GF-D8 (cell line): ENCODE measurements around the gene REV3L.
A peak's percentile ranks its signal among the peaks of the same experiment; 100 is the strongest.
"Not testable (repeated sequence)": the region's sequence is repeated elsewhere in the genome, so short reads cannot be mapped to it uniquely, and the experiment has no call there.

Experiments used
- DNase-seq: peaks from one replicate; lab custom pipeline; 2025; lab: John Stamatoyannopoulos, UW

REV3L gene

DNA sequence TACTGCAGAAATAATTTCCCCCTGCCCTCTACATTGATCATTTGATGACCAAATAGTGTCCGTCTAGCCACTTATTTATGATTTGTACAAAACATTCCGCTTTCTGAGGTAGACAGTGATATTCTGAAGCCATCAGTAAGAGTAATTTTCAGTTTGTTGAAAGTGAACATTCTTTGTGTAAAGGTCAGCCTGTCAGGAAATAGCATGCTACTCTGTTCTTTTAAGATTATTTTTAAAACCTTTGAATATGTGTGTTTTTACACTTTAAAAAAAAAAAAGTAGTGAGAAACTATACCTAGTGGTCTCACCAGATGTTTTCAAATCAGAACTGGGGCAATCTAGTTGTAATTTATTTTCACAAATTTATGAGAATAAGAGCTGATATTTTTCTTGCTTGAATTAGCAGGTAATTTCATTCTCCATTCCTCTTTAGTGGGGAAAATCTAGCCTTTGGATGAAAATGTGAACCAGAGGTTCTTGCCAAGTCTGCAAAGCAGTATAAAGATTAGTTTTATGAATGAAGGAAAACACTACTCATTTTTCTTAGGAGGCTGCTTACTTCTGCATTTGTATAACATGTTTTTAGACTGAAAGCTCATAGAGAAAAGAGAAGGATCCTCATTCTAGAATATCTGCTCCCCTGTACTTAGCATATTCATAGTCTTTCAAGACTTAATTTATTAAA lies 12.1 kb upstream of the REV3L start:
- DNase-seq = no peak

DNA sequence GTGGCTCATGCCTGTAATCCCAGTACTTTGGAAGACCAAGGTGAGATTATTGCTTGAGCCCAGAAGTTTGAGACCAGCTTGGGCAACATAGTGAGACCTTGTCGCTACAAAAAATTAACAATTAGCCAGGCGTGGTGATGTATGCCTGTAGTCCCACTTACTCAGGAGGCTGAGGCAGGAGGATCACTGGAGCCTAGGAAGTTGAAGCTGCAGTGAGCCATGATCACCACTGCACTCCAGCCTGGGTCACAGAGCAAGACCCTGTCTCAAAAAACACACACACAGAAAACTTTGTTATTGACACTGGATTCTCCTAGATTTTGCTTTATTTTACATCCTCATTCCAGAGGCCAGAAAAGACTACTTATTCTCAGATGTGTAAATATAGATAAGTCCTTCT lies 9.5 kb upstream of the REV3L start:
- no peak for DNase-seq

DNA sequence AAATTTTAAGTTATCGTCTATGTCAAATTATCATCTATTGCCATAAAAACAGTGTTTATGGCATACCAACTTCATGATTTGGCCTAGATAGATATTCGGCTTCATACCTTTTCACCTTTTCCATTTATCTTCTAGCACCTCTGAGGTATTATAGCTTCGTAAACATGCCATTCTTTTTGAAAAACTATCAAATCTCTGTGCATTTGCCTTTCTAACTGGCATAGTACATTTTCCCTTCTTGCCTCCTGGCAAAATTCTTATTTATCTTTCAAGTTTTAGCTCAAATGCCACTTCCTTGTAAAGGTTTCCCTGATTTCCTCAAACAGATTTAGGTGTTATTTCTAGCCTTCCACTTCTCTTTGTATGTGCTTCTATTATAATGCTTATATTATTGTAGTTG lies 7.0 kb upstream of the REV3L start:
- DNase-seq = no peak

GRCh38 chr6:111487661-111488060 lies 4.6 kb upstream of the REV3L start:
- DNase-seq = peak; percentile 75

GRCh38 chr6:111486921-111487320 lies 3.9 kb upstream of the REV3L start:
- no peak for DNase-seq

DNA sequence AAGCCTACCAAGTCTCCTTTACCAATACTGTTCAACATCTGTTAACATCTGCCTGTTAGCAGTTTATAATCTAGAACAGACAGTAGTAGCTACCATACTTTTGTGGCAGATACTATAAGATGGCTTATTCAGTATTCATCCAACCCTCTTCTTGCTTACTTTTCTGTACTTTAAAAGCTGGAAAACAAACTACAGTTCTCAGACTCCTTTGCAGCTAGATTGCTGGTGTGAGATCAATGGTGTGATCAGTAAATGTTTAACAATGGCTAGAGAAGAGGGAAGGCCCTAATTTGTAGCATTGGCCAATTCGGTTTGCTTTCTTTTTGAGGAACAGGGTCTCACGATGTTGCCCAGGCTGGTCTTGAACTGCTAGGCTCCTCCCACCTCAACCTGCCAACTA lies 3.5 kb upstream of the REV3L start:
- no peak for DNase-seq

DNA sequence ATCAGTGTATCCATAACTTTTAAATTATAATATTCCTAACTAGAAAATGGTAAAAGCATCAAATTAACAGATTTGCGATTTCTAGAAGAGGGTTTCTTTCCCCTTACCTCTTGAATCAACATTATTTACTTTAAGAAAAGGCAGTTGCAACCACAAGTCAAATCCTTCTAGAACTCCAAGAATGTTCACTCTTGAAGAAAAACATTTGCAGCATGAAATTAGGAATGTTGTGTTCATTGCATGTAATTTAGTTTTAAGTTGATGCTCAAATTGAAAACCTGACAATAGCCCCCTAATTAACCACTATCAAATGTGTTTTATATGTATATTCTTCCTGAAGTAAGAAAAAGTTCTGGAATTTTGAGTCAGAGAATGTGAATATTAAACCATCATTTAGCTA lies 2.3 kb upstream of the REV3L start:
- DNase-seq = no peak

- DNase-seq = no peak
Observed at GRCh38 chr6:111484633-111484930, 1.6 kb upstream of the REV3L start.

GRCh38 chr6:111483736-111484632 lies 966 bp upstream of the REV3L start:
- DNase-seq = peak; percentile 90

DNA sequence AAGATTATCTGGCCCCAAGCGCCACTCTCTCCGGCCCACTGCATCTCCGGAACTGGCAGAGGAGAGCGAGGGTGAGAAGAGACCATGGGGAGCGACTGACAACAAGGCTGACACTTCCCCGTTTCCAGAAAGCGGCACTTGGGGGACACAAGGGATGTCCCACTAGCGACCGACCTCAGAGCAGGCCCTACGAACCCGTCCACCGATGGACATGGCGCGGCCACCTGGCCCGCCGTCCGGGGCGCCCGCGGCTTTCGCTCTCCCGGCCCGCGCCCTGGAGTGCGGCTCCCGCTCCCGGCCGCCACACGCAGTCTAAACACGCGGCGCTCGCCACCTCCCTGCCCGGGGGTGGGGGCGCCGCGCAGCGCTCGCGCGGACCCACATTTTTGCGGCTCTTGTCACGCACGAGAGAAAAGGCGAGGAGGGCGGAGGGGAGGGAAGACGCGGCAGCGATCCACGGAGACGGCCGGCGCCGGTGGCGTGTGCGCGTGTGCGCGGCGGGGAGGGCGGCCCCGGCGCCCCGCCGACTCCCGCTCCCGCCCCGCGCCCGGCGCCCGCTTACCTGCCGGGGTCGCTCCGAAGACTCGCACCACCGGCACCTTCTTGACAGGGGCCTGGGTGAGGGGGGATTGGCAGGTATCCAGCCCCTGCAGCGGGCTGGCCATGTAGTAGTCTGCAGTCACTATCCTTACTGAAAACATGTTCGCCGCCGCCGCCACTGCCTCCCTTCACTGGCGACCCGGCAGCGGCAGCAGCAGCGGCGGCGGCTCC lies 645 bp downstream of the REV3L start:
- no peak for DNase-seq

DNA sequence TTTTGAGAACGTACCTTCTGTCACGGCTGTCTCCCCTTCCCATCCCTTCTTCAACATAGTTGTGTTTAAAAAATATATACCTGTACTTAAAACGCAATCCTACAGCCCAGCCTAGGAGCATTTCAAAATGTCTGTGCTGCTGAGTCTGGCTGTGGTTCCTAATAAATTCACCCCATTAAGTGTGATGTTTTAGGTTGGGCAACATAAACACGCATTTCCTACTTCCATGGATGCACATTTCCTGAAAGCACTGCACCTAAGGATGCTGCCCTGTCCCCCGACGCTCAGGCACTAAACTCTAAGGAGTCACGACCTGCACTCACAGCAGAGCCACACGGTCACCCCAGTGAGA lies 1.2 kb downstream of the REV3L start:
- no peak for DNase-seq

DNA sequence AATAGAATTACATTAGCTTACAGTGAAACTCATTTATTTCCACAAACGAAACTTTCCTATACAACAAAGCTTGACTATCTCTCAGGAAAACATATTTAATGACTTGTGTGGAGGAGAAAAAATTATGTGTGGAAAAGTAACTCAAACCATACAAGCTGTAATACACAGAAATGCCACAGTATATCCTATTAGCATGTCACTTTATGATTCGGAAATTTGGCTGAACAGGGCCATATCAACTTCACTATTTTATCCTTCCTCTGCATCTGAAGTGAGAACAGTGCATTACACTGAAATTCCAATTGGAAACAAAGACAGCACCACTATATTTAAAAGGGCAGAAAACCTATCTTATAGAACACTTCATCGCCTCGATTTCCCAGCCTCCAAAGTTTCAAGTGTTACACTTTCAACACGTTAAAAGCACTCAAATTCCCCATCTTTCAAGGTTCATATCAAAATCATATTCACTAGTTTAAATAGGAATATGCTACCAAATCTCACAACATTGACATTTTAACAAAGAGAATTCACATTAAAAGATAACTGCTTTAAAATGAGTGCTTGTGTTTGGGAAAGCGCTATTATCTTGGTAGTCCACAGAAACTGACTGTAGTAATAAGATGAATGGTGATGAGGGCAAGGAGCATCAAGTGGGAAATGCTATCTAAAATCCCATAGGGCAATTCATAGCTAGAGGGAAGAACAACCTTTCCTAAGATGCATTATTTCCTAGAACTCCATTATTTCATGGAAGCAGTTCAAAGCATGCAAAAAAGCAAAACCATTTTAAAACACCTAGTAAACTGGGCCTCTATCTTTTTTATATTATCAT lies 1.8 kb downstream of the REV3L start:
- peak; percentile 5 for DNase-seq

DNA sequence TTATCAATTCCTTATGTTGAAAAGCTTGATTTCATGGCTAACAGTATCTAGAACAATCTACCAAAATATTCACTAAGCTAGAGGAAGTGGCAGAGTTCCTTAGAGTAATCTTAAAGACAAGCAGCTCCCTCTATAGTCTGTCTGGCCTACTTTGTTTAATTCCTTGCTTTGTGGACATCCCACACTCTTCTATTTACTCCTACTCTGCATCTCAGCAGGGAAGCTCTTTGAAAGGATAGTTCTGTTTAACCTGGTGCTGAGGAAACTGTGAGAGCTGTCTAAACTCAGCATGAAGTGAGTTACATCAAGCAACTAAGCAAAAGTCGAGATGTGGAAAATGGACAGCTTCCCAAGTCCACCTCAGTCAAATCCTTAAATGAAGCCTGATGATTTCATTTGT lies 4.3 kb downstream of the REV3L start:
- peak; percentile 68 for DNase-seq

DNA sequence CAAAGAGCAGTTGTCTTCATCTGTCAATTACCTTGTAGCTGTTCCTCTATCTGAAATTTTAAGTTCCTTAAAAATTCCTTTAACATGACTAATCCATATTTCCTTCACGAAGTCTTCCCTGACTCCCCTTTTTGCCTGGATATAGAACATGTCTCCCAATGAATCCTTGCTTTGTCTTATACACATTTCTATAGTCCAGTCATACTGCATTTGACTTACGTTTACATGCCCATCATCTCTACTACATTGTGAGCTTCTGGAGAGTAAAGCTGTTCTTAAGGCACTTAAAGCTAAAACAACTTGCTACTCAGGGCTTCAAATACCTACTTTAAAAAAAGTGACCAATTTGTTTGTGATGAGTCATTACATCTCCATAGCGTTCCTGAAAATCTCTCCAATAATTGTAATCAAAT lies 4.9 kb downstream of the REV3L start:
- DNase-seq = no peak

- DNase-seq = peak; percentile 62
Observed at GRCh38 chr6:111477481-111477938, 5.5 kb downstream of the REV3L start.

DNA sequence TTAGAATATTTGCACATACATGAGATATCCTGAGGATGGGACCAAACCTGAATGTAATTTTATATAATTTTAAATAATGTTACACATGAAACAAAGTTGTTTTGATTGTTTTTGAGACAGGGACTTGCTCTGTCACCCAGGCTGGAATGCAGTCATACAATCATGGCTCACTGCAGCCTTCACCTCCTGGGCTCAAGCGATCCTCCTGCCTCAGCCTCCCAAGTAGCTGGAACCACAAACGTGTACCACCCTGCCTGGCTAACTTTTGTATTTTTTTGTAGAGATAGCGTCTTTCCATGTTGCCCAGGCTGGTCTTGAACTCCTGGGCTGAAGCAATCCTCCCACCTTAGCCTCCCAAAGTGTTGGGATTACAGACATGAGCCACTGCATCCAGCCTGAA lies 7.0 kb downstream of the REV3L start:
- DNase-seq = not testable (repeated sequence)

DNA sequence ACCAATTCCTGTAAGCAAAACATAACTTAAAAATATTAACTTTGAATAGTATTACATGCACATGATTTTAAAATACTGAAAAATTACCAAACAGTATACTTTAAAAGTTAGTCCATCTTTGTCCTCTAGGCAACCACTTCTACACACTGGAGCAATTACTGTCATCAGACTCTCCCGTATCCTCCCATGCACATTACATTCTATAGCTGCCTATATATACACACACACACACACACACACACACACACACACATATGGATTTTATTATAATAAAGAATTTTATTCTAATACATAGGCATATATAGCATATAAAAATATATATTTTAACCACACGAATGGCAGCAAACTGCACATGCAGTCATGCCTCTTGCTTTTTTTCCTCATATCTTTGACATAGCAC lies 8.2 kb downstream of the REV3L start:
- DNase-seq = no peak

DNA sequence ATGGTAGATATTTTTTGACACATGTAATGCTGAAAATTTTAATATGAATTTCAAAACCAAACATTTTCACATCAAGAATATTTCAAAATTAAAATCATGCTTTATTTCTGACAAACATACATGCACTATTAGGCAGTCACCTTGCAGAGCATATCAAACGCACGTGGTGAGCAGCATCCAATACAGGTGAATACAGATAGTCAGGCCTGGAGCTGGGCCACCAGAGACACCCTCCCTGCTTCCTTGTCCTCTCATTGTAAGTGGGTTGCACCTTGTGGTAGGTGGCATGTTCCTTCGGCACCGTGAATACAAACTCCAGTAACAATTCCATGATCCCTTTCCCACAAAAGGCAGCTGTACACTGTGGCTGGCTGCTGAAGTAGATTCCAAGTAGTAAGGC lies 8.9 kb downstream of the REV3L start:
- DNase-seq = no peak

DNA sequence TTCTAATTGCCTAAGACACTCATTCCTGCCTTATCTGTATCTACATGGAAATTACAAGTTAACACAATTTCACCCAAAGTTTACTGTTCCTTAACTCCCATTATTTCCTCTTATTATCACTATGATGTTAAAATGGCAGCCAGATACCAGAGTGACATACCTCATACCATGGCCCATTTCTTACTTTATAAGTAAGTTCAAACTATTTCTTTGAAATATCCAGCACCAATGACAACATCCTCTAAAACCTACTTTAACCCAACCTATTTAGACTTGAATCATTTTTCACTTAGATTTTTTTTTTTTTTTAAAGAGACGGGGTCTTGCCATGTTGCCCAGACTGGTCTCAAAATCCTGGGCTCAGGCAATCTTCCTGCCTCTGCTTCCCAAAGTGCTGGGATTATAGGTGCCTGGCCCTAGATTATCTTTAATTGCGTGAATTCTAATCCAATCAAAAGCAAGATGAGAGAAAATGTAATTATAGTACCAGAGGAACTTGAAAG lies 10.0 kb downstream of the REV3L start:
- DNase-seq = no peak

DNA sequence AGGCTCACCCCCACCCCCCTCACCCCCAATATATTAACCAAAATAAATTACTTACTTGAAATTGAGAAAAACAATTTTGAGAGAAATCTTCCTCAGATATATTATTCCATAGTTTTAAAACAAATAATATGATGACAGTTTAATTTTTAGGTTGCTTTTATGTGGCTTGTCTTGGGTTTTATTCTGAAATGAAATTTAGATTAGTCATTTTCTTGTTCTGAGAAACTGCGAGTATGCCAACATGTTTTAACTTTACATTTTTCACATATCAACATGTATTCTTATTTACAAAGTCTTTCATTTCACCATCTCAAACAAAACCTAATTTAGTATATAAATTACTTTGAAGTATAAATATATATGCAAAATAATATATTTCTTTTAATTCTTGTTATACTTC lies 11.1 kb downstream of the REV3L start:
- DNase-seq = no peak

DNA sequence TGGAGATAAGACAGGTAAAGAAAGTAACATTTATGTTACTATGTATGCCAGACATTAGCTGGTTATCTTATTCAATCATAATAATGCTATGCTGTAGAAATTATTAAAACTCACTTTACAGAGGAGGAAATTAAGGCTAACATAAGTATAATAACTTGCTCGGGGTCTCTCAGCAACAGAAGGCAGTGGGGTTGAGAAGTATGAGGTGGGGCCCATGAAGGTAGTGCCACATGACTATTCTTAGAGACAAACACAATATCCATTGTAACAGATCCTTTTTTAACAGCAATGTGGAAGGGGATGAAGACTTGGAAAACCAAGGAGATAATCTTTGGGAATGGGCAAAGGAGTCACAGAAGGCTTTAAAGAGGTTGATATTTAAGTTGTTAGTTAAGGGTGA lies 11.5 kb downstream of the REV3L start:
- DNase-seq = no peak

DNA sequence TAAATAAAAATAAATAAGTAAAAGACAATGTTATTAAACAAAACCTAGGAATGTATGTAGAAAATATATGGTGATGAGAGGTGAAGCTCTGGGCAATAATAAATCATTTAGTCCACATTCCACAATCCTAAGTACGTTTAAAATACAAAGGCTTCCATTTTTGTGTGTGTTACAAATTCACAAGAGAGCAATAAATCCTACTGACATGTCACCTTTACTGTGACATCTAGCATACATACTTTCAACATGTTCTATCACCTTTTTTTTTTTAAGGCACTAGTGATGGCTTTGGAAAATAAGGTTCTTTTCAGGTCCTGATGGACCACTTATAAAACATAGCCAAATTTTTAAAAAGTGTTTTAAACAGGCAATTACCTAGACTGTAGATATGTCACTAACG lies 12.0 kb downstream of the REV3L start:
- no peak for DNase-seq
